Endometrial microvascular endothelial cells (primary cell): ENCODE measurements around the gene CKMT1B. TPM values are rescaled to one million over a fixed set of nuclear protein-coding genes. Genes with fewer than 3 reads are reported as not detected.
"Not testable (repeated sequence)": the region's sequence is repeated elsewhere in the genome, so short reads cannot be mapped to it uniquely, and the experiment has no call there.

Experiments
- in situ Hi-C: cut with HindIII; loops from 2 replicates; pipeline ENCODE4 v1.10.0; 2017; ENCODE audit warnings: low sequenced_read_pairs, low pct_unique_long_range_greater_than_20kb; ENCODE audit errors: inconsistent ontology term
- total RNA-seq: library from RNA; depleted of rRNA; stranded (reverse); fragments of >200 nt; gene quantifications from one replicate; pipeline ENCODE4 v1.2.3, GENCODE V29; 2015; ENCODE audit errors: inconsistent ontology term

The CKMT1B gene
- total RNA-seq, 1 donor from 2014 or later: not detected

GRCh38 chr15:43622068-43622799, 28.4 kb downstream of the CKMT1B start:
- in situ Hi-C loops: not testable (repeated sequence)

- in situ Hi-C loops: no loop called here
Observed at GRCh38 chr15:43625106-43625505, 31.3 kb downstream of the CKMT1B start.

- in situ Hi-C loops: not testable (repeated sequence)
Observed at GRCh38 chr15:43626937-43627336, 33.1 kb downstream of the CKMT1B start.

GRCh38 chr15:43638464-43639204, 44.8 kb downstream of the CKMT1B start:
- in situ Hi-C loops: not testable (repeated sequence)

Other genes starting within 250 kb of the CKMT1B start
- 8.6 TPM for gene ZSCAN29, start 223.0 kb upstream of the CKMT1B start, total RNA-seq
- 22.0 TPM for gene TUBGCP4, start 222.9 kb upstream of the CKMT1B start, total RNA-seq
- 41.0 TPM for gene TP53BP1, start 100.9 kb upstream of the CKMT1B start, total RNA-seq
- gene MAP1A, start 76.4 kb upstream of the CKMT1B start, total RNA-seq: 12.7 TPM
- gene PPIP5K1, start 3.8 kb upstream of the CKMT1B start, total RNA-seq: 30.3 TPM
- not detected for gene STRC, start 24.8 kb downstream of the CKMT1B start, total RNA-seq
- gene CATSPER2, start 54.8 kb downstream of the CKMT1B start, total RNA-seq: not detected
- gene CKMT1A, start 99.8 kb downstream of the CKMT1B start, total RNA-seq: not detected
- gene PDIA3, start 152.4 kb downstream of the CKMT1B start, total RNA-seq: 340 TPM
- 1.3 TPM for gene ELL3, start 182.9 kb downstream of the CKMT1B start, total RNA-seq
- gene SERF2, start 198.3 kb downstream of the CKMT1B start, total RNA-seq: 424 TPM
- gene SERINC4, start 206.2 kb downstream of the CKMT1B start, total RNA-seq: not detected
- gene HYPK, start 206.6 kb downstream of the CKMT1B start, total RNA-seq: 16.1 TPM
- gene MFAP1, start 230.7 kb downstream of the CKMT1B start, total RNA-seq: 17.7 TPM
- gene WDR76, start 233.0 kb downstream of the CKMT1B start, total RNA-seq: 20.0 TPM